GM18508 (cell line): ENCODE data around the gene FAM135A.
"Not testable (repeated sequence)": the region's sequence is repeated elsewhere in the genome, so short reads cannot be mapped to it uniquely, and the experiment has no call there.

Experiments
- ATAC-seq: cut with Tn5 transposase; IDR thresholded peaks from one replicate; pipeline ENCODE4 v1.9.1; 2021; ENCODE audit warnings: moderate number of reproducible peaks; ENCODE audit not compliant: insufficient read depth, unreplicated experiment

FAM135A gene

GRCh38 chr6:70601014-70601413, 187.7 kb downstream of the FAM135A start:
- no peak for ATAC-seq

- ATAC-seq, result no peak
Measured at GRCh38 chr6:70604254-70604653, 190.9 kb downstream of the FAM135A start.

- not testable (repeated sequence) for ATAC-seq
Measured at GRCh38 chr6:70607371-70607770, 194.1 kb downstream of the FAM135A start.

- not testable (repeated sequence) for ATAC-seq
Measured at GRCh38 chr6:70609181-70609580, 195.9 kb downstream of the FAM135A start.
